CD4-positive, alpha-beta T cell (primary cell): ENCODE measurements around the gene HMGA1. TPM values are rescaled to one million over a fixed set of nuclear protein-coding genes. Genes with fewer than 3 reads are reported as not detected.

ENCODE experiments used
- ATAC-seq: fragments of 200-7000 bp; cut with Tn5 transposase; one replicate; pipeline ENCODE4 v1.10.0; 2022; ENCODE audit warnings: mild to moderate bottlenecking; ENCODE audit not compliant: poor library complexity
- CTCF ChIA-PET: fragments of 350-600 bp; sonication (Branson Sonifier 250); formaldehyde crosslinking; loops from one replicate; lab custom pipeline; 2021; ENCODE audit warnings: antibody characterized with exemption, inconsistent platforms; lab: Charles Lee
- POLR2A ChIA-PET: fragments of 350-600 bp; sonication (Branson Sonifier 250); formaldehyde crosslinking; loops from one replicate; lab custom pipeline; 2021; ENCODE audit warnings: antibody characterized with exemption, inconsistent platforms; lab: Charles Lee
- DNase-seq, 14 experiments: peaks; one replicate each; pipeline ENCODE4 v3.0.0-alpha.2; 2013 to 2020; ENCODE audit warnings: mixed read lengths in 2 of 14
- H3K27ac ChIP-seq, 2 donors: one replicate each; pipeline versions ENCODE4 v1.5.1 to v1.7.0; 2013; ENCODE audit warnings: low read length in 2 of 2, low read depth in 1 of 2, mild to moderate bottlenecking in 1 of 2
- H3K27me3 ChIP-seq, 2 experiments: 1 replicate in 1 of 2; 2 replicates in 1 of 2; pipeline versions ENCODE4 v1.6.1 to v1.7.0; 2013; ENCODE audit warnings: low read length in 2 of 2, control low read depth in 1 of 2, mild to moderate bottlenecking in 1 of 2, moderate library complexity in 1 of 2; ENCODE audit not compliant: insufficient read depth in 2 of 2, control insufficient read depth in 1 of 2
- H3K36me3 ChIP-seq: one replicate; pipeline ENCODE4 v1.6.1; 2013; ENCODE audit warnings: low read length, control low read depth; ENCODE audit not compliant: insufficient read depth
- H3K4me1 ChIP-seq: one replicate; pipeline ENCODE4 v1.6.1; 2013; ENCODE audit warnings: low read length, control low read depth; ENCODE audit not compliant: insufficient read depth
- H3K4me3 ChIP-seq: one replicate; pipeline ENCODE4 v1.5.1; 2013; ENCODE audit warnings: mild to moderate bottlenecking, low read length, moderate library complexity
- H3K9me3 ChIP-seq, 2 experiments: 1 replicate in 1 of 2; 2 replicates in 1 of 2; pipeline versions ENCODE4 v1.6.1 to v1.7.0; 2013; ENCODE audit warnings: low read length in 2 of 2, mild to moderate bottlenecking in 2 of 2, control low read depth in 1 of 2, moderate library complexity in 1 of 2; ENCODE audit not compliant: control insufficient read depth in 1 of 2, insufficient read depth in 1 of 2
- H3K27ac Mint-ChIP-seq: one replicate; pipeline ENCODE4 v1.8.0; 2020; ENCODE audit warnings: mixed read lengths
- H3K27me3 Mint-ChIP-seq: one replicate; pipeline ENCODE4 v1.8.0; 2021; ENCODE audit warnings: mixed read lengths
- H3K36me3 Mint-ChIP-seq: one replicate; pipeline ENCODE4 v1.8.0; 2021; ENCODE audit warnings: low read depth, mixed read lengths
- H3K4me1 Mint-ChIP-seq: one replicate; pipeline ENCODE4 v1.8.0; 2021; ENCODE audit warnings: low read depth, mixed read lengths
- H3K4me3 Mint-ChIP-seq: one replicate; pipeline ENCODE4 v1.8.0; 2020; ENCODE audit warnings: mild to moderate bottlenecking, mixed read lengths
- H3K9me3 Mint-ChIP-seq: one replicate; pipeline ENCODE4 v1.8.0; 2020; ENCODE audit warnings: mixed read lengths
- CTCF ChIP-seq: fragments of 200-600 bp; IDR thresholded peaks from one replicate; pipeline ENCODE4 v1.8.0; 2022; ENCODE audit warnings: antibody characterized with exemption, mild to moderate bottlenecking
- intact Hi-C, 2 experiments: fragments of 100-400 bp; cut with DNase I in 1 of 2; cut with micrococcal nuclease in 1 of 2; formaldehyde crosslinking; loops; one replicate each; pipeline versions ENCODE4 v1.15.1 to v1.9.0; 2023 to 2025; cut with DNase I, micrococcal nuclease
- total RNA-seq, 174 experiments: library from RNA in 2 of 174; stranded (reverse) in 2 of 174; gene quantifications; one replicate each; pipeline ENCODE4 v1.2.3 and lab custom pipeline; 2021 to 2026

HMGA1 gene
- total RNA-seq, 2 experiments from 2014 or later, result 102 to 107 TPM

- no peaks in the 10 kb centered on the region for H3K27me3 Mint-ChIP-seq
- H3K4me1 Mint-ChIP-seq, result peaks cover 6% of the 10 kb centered on the region
- Histone ChIP-seq H3K4me3 (no peak overlapping the region), H3K27me3 (no peaks in the 10 kb centered on the region), H3K36me3 (no peaks in the 10 kb centered on the region), H3K4me1 (peaks cover 20% of the 10 kb centered on the region), H3K27ac (peak overlapping the region; percentile 2 to 85), H3K9me3 (no peaks in the 10 kb centered on the region)
- no peak for TF ChIP-seq CTCF
- DNase-seq (no peak), ATAC-seq (no peak)
- H3K36me3 Mint-ChIP-seq, result no peaks in the 10 kb centered on the region
- H3K4me3 Mint-ChIP-seq, result peak overlapping the region; percentile 44
- CTCF ChIA-PET, result interaction anchor here (1.0 to 2.4 kb wide), 8 partner anchors 9 to 917 kb away, joined by 3 to 23 read pairs (median 5); partner anchors contain the start of genes HMGA1 and SMIM29
- intact Hi-C loops, result loop anchor here in 1 of 2 experiments (5.0 kb wide), 1 partner anchor 304 kb away; no protein-coding TSS in a partner anchor
- H3K9me3 Mint-ChIP-seq, result no peaks in the 10 kb centered on the region
- H3K27ac Mint-ChIP-seq, result peak overlapping the region; percentile 75
- POLR2A ChIA-PET, result interaction anchor here (0.6 to 2.7 kb wide), 15 partner anchors 10 to 1903 kb away, joined by 3 to 98 read pairs (median 5); partner anchors contain the start of genes ANKS1A, HMGA1, NUDT3 and RPS10
These were observed 13.2 kb upstream of the HMGA1 start for GRCh38 chr6:34223381-34223955.

- intact Hi-C loops, result loop anchor here (1.0 to 5.0 kb wide), 3 partner anchors 12 to 303 kb away; partner anchors contain the start of gene HMGA1 (in 2 of the 2)
These were observed 12.4 kb upstream of the HMGA1 start for GRCh38 chr6:34223956-34224940.

More at GRCh38 chr6:34223956-34224940, 12.4 kb upstream of the HMGA1 start:
- Histone ChIP-seq H3K9me3 (no peaks in the 10 kb centered on the region), H3K4me3 (peak overlapping the region; percentile 62), H3K27me3 (no peaks in the 10 kb centered on the region), H3K36me3 (no peaks in the 10 kb centered on the region), H3K4me1 (peaks cover 20% of the 10 kb centered on the region), H3K27ac (peak overlapping the region; percentile 89 to 99)
- Mint-ChIP-seq H3K27me3 (no peaks in the 10 kb centered on the region), H3K27ac (peak overlapping the region; percentile 75), H3K9me3 (no peaks in the 10 kb centered on the region), H3K4me1 (peaks cover 6% of the 10 kb centered on the region), H3K4me3 (peak overlapping the region; percentile 63), H3K36me3 (no peaks in the 10 kb centered on the region)
- ATAC-seq (peak; percentile 95), DNase-seq (peak; percentile 87 to 99 (median 93))
- TF ChIP-seq CTCF, result no peak
- ChIA-PET POLR2A (interaction anchor here (0.6 to 2.7 kb wide), 17 partner anchors 9 to 1902 kb away, joined by 3 to 98 read pairs (median 4); partner anchors contain the start of genes ANKS1A, HMGA1, NUDT3 and RPS10), CTCF (interaction anchor here (1.0 to 2.4 kb wide), 7 partner anchors 8 to 916 kb away, joined by 3 to 23 read pairs (median 5); partner anchors contain the start of genes HMGA1 and SMIM29)
